ENCODE data around the gene IL36A. TPM values are rescaled to one million over a fixed set of nuclear protein-coding genes. Genes with fewer than 3 reads are reported as not detected.

Gene IL36A, protein sequence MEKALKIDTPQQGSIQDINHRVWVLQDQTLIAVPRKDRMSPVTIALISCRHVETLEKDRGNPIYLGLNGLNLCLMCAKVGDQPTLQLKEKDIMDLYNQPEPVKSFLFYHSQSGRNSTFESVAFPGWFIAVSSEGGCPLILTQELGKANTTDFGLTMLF
- total RNA-seq (2021) (not detected in 2 replicates), Bru-seq, nascent RNA (not detected), BruChase-seq, experiment 1, labeled RNA remaining after a 2-hour chase (not detected), BruChase-seq, experiment 2, labeled RNA remaining after a 6-hour chase (not detected)
- long read RNA-seq, result 0 reads

DNA sequence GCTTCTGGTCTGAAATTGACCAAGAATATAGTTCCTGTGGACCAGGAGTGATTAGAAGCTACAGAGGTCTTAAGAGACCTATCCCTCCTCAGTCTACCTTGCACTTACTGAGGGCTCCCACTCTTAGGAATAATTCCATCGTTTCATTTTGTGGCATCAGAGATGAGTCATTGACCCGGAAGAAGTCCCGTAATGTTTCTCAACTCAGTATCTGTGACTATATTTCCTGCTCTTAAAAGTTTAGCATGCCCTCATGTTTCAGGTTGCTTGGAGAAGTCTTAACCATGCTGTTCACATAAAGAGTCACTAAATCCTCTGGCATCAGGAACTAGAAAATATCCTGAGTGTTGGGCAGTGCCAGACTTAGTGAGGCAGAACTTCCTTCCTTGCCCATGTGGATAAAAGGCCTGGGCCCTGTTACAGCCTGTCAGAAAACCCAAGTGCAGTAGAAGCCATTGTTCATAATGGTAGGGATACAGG lies at the start of gene IL36A:
TSS of gene IL36A (plus strand) at position 430 of the 480 bp plus-strand sequence. CDS start 413 bp downstream, outside the sequence.
- Histone ChIP-seq H3K27ac (no peak within 1 kb of the TSS), H3K79me2 (ENCODE audit: low read depth) (no peaks in the 10 kb centered on the region), H3F3A (ENCODE audit: insufficient read depth, low read depth) (peaks cover 1% of the 10 kb centered on the region; the same call in 1 of the 2 replicates), H3K9me2 (ENCODE audit: insufficient read depth) (no peaks in the 10 kb centered on the region), H3K27me3 (ENCODE audit: insufficient read depth, low read depth) (no peaks in the 10 kb centered on the region), H3K4me2 (no peak within 1 kb of the TSS), H3K4me1 (replicated peaks; ENCODE audit: insufficient read depth) (peaks cover 3% of the 10 kb centered on the region; the same call in 1 of the 2 replicates), H3K36me3 (ENCODE audit: low read depth) (no peaks in the 10 kb centered on the region), H4K20me1 (ENCODE audit: insufficient read depth) (no peaks in the 10 kb centered on the region), H3K4me3 (no peak within 1 kb of the TSS), H2AFZ (peak within 1 kb of the TSS; percentile 68; the same call in 1 of the 2 replicates), H3K9me3 (ENCODE audit: insufficient read depth, low read depth) (peaks cover 17% of the 10 kb centered on the region)
- POLR2A ChIA-PET (ENCODE audit: unreplicated experiment), result no interaction called here
- BruUV-seq (replicated peaks), result no TSS peak
- intact Hi-C loops (cut with micrococcal nuclease; ENCODE audit: unreplicated experiment), result no loop called here
- no peak for TF ChIP-seq EZH2 (IDR thresholded peaks at IDR 0.05; ENCODE audit: low read depth)
- TF ChIP-seq, protein P1, sequence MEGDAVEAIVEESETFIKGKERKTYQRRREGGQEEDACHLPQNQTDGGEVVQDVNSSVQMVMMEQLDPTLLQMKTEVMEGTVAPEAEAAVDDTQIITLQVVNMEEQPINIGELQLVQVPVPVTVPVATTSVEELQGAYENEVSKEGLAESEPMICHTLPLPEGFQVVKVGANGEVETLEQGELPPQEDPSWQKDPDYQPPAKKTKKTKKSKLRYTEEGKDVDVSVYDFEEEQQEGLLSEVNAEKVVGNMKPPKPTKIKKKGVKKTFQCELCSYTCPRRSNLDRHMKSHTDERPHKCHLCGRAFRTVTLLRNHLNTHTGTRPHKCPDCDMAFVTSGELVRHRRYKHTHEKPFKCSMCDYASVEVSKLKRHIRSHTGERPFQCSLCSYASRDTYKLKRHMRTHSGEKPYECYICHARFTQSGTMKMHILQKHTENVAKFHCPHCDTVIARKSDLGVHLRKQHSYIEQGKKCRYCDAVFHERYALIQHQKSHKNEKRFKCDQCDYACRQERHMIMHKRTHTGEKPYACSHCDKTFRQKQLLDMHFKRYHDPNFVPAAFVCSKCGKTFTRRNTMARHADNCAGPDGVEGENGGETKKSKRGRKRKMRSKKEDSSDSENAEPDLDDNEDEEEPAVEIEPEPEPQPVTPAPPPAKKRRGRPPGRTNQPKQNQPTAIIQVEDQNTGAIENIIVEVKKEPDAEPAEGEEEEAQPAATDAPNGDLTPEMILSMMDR (conservative IDR thresholded peaks at IDR 0.05), result no peak
- CTCF ChIA-PET, result no interaction called here
- no peak for DNase-seq

DNA sequence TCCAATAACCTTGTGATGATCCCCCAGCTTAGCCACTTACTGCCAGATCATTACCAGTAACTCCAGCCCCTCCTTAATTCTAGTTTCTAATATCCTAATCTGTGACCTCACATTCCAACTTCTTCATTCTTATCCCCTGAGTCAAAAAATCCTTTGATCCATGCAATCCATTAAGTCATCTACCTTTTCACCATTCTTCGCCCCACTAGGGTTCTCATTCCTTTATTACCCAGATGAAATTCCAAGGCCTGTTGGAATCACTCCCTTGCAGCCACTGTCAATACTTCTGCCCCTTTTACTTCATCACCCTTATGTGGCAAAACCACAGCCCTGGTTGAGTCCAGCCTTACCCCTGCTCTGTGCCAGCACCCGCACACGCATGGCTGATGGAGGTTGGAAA lies 47.7 kb upstream of the IL36A start:
- BruUV-seq (replicated peaks), result no TSS peak
- Histone ChIP-seq H3K4me1 (replicated peaks; ENCODE audit: insufficient read depth) (peaks cover 7% of the 10 kb centered on the region; the same call in 1 of the 2 replicates), H3K27ac (no peak overlapping the region), H3K9me3 (ENCODE audit: insufficient read depth, low read depth) (no peaks in the 10 kb centered on the region), H3K27me3 (ENCODE audit: insufficient read depth, low read depth) (no peaks in the 10 kb centered on the region), H3F3A (ENCODE audit: insufficient read depth, low read depth) (no peaks in the 10 kb centered on the region), H2AFZ (no peak overlapping the region), H3K79me2 (ENCODE audit: low read depth) (no peaks in the 10 kb centered on the region), H3K36me3 (ENCODE audit: low read depth) (no peaks in the 10 kb centered on the region), H3K4me2 (no peak overlapping the region), H3K4me3 (no peak overlapping the region), H3K9me2 (ENCODE audit: insufficient read depth) (no peaks in the 10 kb centered on the region), H4K20me1 (ENCODE audit: insufficient read depth) (no peaks in the 10 kb centered on the region)
- DNase-seq, result peak in 1 of 2 experiments; percentile 36
- ChIA-PET POLR2A (ENCODE audit: unreplicated experiment) (interaction anchor here (0.5 kb wide), 1 partner anchor 115 kb away, joined by 4 read pairs; no protein-coding TSS in a partner anchor), CTCF (interaction anchor here (0.6 kb wide), 1 partner anchor 140 kb away, joined by 3 read pairs; no protein-coding TSS in a partner anchor)
- intact Hi-C loops (cut with micrococcal nuclease; ENCODE audit: unreplicated experiment), result loop anchor here (5.0 kb wide), 1 partner anchor 180 kb away; no protein-coding TSS in a partner anchor
- TF ChIP-seq, protein P1 (conservative IDR thresholded peaks at IDR 0.05), result no peak
- no peak for TF ChIP-seq EZH2 (IDR thresholded peaks at IDR 0.05; ENCODE audit: low read depth)

DNA sequence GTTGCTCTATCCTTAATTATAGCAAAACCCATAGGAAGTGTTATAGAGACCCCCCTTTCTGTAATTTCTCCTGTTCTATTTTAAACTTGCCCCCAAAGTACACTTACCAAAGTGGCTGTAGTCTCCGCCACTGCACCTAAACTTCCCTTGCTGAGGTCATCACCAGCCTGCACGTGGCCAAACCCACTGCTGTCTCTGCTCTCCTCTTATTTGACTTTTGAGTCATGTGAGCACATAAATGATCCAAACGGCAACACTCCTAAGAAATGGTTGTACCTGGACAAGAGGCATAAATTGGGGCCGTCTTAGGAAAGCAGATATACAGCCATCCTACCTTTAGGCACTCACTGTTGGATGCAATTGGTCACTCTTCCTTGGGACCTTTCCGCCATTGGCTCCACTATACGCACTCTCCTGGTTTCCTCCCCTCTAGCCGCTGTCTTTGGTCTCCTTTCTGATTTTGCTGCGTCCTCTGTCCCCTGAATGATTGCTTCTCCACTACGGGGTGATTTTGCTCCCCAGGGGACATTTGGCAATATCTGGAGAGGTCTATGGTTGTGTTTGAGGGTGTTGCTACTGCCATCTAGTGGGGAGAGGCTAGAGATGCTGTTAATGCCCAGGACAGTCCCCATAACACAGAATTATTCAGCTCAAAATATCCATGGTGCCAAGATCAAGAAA lies 46.7 kb upstream of the IL36A start:
- Histone ChIP-seq H3K4me1 (replicated peaks; ENCODE audit: insufficient read depth) (peaks cover 7% of the 10 kb centered on the region; the same call in 1 of the 2 replicates), H3K36me3 (ENCODE audit: low read depth) (no peaks in the 10 kb centered on the region), H4K20me1 (ENCODE audit: insufficient read depth) (no peaks in the 10 kb centered on the region), H3K27me3 (ENCODE audit: insufficient read depth, low read depth) (no peaks in the 10 kb centered on the region), H3K9me2 (ENCODE audit: insufficient read depth) (no peaks in the 10 kb centered on the region), H3K9me3 (ENCODE audit: insufficient read depth, low read depth) (no peaks in the 10 kb centered on the region), H2AFZ (no peak overlapping the region), H3K4me2 (no peak overlapping the region), H3K79me2 (ENCODE audit: low read depth) (no peaks in the 10 kb centered on the region), H3F3A (ENCODE audit: insufficient read depth, low read depth) (no peaks in the 10 kb centered on the region), H3K4me3 (no peak overlapping the region), H3K27ac (no peak overlapping the region)
- intact Hi-C loops (cut with micrococcal nuclease; ENCODE audit: unreplicated experiment), result loop anchor here (1.0 to 5.0 kb wide), 5 partner anchors 120 to 358 kb away; no protein-coding TSS in a partner anchor
- POLR2A ChIA-PET (ENCODE audit: unreplicated experiment), result no interaction called here
- TF ChIP-seq, protein P1 (conservative IDR thresholded peaks at IDR 0.05), result peak; percentile 93
- TF ChIP-seq EZH2 (IDR thresholded peaks at IDR 0.05; ENCODE audit: low read depth), result no peak
- no TSS peak for BruUV-seq (replicated peaks)
- CTCF ChIA-PET, result interaction anchor here (0.6 to 1.4 kb wide), 5 partner anchors 17 to 487 kb away, joined by 3 to 11 read pairs (median 5); no protein-coding TSS in a partner anchor
- peak in 1 of 2 experiments; percentile 40 for DNase-seq
